CD4-positive, alpha-beta T cell treated with Interleukin-4 for 1 hour (primary cell): ENCODE data around the gene TAX1BP1.
"Not testable (repeated sequence)": the region's sequence is repeated elsewhere in the genome, so short reads cannot be mapped to it uniquely, and the experiment has no call there.

Source experiments
- DNase-seq, 2 donors: peaks; one replicate each; pipeline ENCODE4 v3.0.0-alpha.2; 2020 to 2022

TAX1BP1 gene

GRCh38 chr7:27850531-27850930 lies 110.6 kb downstream of the TAX1BP1 start:
- DNase-seq = no peak

GRCh38 chr7:27856703-27857485 lies 116.9 kb downstream of the TAX1BP1 start:
- DNase-seq = not testable (repeated sequence)

GRCh38 chr7:27860800-27861199 lies 120.8 kb downstream of the TAX1BP1 start:
- DNase-seq = no peak

DNA sequence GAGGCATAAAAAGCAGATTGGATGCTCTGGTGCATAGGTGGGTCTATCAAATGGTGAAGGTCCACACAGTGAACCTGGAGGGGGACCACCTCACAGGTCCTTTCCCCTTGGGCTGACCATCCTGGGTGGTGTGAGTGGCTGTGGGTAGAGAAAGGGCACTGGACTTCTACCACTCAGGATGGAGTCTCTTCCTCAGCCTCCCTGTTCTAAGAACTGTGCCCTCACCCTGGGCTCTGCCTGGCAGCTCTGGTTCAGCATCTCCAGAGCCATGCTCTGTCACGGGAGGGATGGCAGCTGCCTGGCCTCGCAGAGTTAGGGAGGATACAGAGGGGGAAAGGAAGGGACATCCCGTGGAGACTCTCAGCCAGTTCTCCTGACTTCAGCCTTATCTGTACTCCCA lies 121.8 kb downstream of the TAX1BP1 start:
- DNase-seq = no peak

DNA sequence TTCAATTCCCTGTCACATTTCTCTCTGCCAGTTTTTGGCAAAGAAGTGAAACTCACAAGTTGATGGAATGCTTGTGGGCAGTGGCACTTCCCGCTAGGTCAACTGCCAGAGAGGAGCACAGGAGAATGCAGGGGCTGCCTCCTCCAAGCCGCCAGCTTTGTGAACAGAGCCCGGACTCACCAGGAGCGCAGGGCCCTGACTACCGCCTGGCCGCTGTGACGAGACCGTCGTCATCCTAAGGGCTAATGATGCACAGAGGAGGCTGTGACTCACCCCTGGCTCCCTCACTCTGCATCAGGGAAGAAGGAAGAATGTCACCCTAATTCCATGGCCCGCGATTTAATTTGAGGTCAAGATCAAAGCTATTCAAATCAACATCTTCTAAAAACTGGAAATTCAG lies 123.9 kb downstream of the TAX1BP1 start:
- DNase-seq = no peak

GRCh38 chr7:27866256-27866655 lies 126.3 kb downstream of the TAX1BP1 start:
- peak in 1 of 2 donors; percentile 19 for DNase-seq

- DNase-seq = no peak
Observed at GRCh38 chr7:27866828-27867672, 127.1 kb downstream of the TAX1BP1 start.

- DNase-seq = no peak
Observed at GRCh38 chr7:27868131-27868550, 128.2 kb downstream of the TAX1BP1 start.

DNA sequence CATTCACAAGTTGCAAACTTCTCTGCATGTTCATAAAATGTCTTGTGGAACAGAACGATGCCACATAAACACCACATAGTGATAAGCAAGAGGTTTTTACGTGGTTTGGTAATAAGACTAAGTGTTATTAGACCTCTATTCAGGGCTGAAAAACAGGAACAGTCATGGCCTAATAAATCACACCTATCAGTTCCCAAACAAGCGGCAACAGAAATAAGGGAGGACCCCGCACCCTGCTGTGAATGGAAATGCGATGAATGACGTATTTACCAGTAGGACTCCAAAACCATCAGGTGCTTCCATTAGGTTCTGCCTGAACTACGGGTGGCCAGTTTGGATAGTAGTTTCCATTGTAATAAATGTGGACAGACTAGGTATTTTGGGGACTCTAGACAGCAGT lies 129.1 kb downstream of the TAX1BP1 start:
- no peak for DNase-seq

- no peak for DNase-seq
Observed at GRCh38 chr7:27870595-27870994, 130.6 kb downstream of the TAX1BP1 start.

DNA sequence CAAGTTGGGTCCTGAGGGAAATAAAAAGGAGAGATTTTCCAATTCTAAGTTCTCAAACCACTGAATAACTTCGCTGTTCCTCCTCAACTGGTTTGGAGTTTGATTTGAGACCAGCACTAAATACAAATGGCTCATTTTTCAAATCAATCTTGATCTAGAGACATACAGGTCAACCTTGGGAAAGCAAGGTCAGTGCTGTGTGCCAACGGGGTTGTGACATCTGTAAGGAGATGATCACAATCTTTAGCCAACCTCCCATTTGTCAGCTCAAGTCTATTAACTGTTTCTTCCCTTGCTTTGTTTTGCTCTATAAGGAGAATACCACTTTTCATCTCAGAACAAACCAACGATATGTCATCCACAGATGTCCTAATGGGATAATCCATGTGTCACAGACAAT lies 131.1 kb downstream of the TAX1BP1 start:
- no peak for DNase-seq

DNA sequence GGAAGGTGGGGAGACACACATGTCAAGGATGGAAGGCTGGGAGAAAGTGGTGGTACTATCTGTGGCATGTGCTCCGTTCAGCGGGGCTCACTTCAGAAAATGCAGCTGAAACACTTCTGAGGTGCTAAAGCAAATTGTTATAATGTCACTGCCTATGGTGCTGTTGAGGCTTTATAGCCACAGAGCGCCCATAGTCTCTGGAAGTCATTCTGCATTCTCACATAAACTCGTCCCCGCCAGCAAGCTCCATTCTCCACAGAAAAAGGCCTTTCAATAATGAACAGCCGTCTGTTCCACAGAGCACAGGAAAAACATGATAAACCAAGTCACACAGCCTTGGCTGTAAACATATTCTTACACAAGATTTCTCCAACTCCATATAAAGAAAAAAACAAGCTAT lies 131.9 kb downstream of the TAX1BP1 start:
- no peak for DNase-seq

DNA sequence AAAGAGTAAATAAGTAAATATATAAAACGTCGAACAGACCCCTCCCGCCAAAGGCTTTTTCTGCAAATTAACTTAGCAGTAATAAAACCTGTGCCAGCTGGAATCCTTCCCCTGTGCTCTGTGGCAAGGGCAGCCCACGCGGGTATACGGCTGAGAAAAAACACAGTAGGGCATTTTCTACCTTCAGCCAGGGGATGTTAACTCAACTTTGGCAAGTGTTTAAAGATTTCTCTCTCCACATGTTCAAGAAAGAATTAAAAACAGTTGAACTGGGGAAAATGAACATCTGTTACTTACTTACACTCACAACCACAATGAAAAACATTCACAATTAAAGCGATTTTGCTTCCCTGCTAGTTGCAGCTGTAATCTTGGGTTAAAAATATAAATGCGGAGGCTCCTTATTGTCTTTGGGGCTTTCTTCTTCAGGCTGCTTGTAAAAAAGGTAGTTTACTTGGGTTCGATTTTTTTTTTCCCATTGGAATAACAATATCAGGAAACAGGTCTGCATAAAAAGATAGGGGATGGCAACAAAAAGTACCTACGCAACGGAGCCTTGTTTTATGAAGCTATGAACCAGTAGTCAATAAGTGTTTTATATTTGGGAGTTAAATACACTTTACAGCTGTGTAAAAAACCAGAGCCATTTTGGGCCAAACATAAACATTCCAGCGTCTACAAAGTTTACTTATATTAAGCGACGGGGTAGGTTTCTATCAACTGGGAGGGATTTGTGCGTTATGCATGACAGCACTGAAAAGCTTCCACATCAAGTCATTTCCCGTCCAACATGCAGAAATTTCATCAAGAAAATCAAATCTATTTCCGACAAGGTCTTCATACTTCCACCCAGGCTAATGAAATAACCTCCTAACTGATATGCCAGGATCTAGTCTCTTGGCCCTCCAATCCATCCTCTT lies 132.7 kb downstream of the TAX1BP1 start:
- DNase-seq = no peak

- DNase-seq = no peak
Observed at GRCh38 chr7:27873981-27874957, 134.3 kb downstream of the TAX1BP1 start.

- no peak for DNase-seq
Observed at GRCh38 chr7:27875061-27875460, 135.1 kb downstream of the TAX1BP1 start.

DNA sequence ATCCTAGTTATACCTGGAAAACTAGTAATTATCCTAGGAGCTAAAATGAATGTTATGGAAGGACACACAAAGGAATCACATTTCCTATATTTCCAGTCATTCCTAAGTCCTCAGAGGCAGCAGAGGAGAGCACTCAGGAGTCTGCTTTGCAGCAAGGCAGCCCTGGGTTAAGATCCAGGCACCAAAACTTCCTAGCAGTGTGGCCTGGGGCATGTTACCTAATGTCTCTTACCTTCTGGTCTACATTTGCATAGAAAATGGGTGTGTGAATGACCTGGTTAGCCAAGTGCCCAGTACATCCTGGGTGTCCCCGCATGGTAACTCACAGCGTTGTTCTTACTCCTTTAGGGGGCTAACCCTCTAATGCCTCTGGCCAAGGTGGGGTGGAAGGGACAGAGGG lies 135.9 kb downstream of the TAX1BP1 start:
- no peak for DNase-seq

- DNase-seq = no peak
Observed at GRCh38 chr7:27876756-27877155, 136.8 kb downstream of the TAX1BP1 start.
